Fibroblast of lung (primary cell): ENCODE data around the gene CFH. TPM values are rescaled to one million over a fixed set of nuclear protein-coding genes. Genes with fewer than 3 reads are reported as not detected.

Source experiments
- DNase-seq, 2 donors: peaks; one replicate each; pipeline versions ENCODE4 v3.0.0 to v3.0.0-alpha.2; 2010; ENCODE audit warnings: low read depth in 2 of 2
- H2AFZ ChIP-seq: 2 replicates; pipeline ENCODE4 v1.5.1; 2012; ENCODE audit warnings: low read length, control low read depth, inconsistent platforms
- H3K27ac ChIP-seq: 2 replicates; pipeline ENCODE4 v1.5.1; 2011; ENCODE audit warnings: low read length, control low read depth; ENCODE audit not compliant: insufficient read depth
- H3K27me3 ChIP-seq: 2 replicates; pipeline ENCODE4 v1.5.1; 2011; ENCODE audit warnings: mild to moderate bottlenecking, low read length; ENCODE audit not compliant: control insufficient read depth, insufficient read depth
- H3K36me3 ChIP-seq: 2 replicates; pipeline ENCODE4 v1.5.1; 2011; ENCODE audit warnings: low read length; ENCODE audit not compliant: control insufficient read depth, insufficient read depth
- H3K4me1 ChIP-seq: 2 replicates; pipeline ENCODE4 v1.5.1; 2011; ENCODE audit warnings: low read length; ENCODE audit not compliant: control insufficient read depth, insufficient read depth; ENCODE audit errors: extremely low read depth
- H3K4me2 ChIP-seq: 2 replicates; pipeline ENCODE4 v1.5.1; 2011; ENCODE audit warnings: low read length, control low read depth; ENCODE audit not compliant: insufficient read depth; ENCODE audit errors: extremely low read depth
- H3K4me3 ChIP-seq, 4 experiments: fragments of 200-600 bp in 1 of 4; sonication (generic) in 1 of 4; replicated peaks in 1 of 4; 2 replicates each; pipeline ENCODE4 v1.5.1; 2011 to 2016; ENCODE audit warnings: low read length in 4 of 4, low read depth in 3 of 4, mild to moderate bottlenecking in 3 of 4, control low read depth in 2 of 4, inconsistent platforms in 1 of 4, mixed read lengths in 1 of 4; ENCODE audit not compliant: insufficient read depth in 1 of 4; ENCODE audit errors: control extremely low read depth in 1 of 4
- H3K79me2 ChIP-seq: 2 replicates; pipeline ENCODE4 v1.5.1; 2012; ENCODE audit warnings: mild to moderate bottlenecking, low read length, inconsistent platforms; ENCODE audit not compliant: control insufficient read depth, insufficient read depth
- H3K9ac ChIP-seq: 2 replicates; pipeline ENCODE4 v1.5.1; 2011; ENCODE audit warnings: mild to moderate bottlenecking, low read length, control low read depth; ENCODE audit not compliant: insufficient read depth
- H3K9me3 ChIP-seq: 2 replicates; pipeline ENCODE4 v1.5.1; 2012; ENCODE audit warnings: low read depth, low read length; ENCODE audit not compliant: control insufficient read depth, insufficient read depth
- H4K20me1 ChIP-seq: 2 replicates; pipeline ENCODE4 v1.5.1; 2011; ENCODE audit warnings: low read length; ENCODE audit not compliant: control insufficient read depth, insufficient read depth; ENCODE audit errors: extremely low read depth
- CTCF ChIP-seq, 2 donors: IDR thresholded peaks in 1 of 2; conservative IDR thresholded peaks in 1 of 2; 1 replicate in 1 of 2; 2 replicates in 1 of 2; pipeline ENCODE4 v1.5.1; 2011 to 2012; ENCODE audit warnings: low read length in 2 of 2, control low read depth in 1 of 2, inconsistent platforms in 1 of 2, low read depth in 1 of 2, mild to moderate bottlenecking in 1 of 2
- EZH2 ChIP-seq: IDR thresholded peaks from 2 replicates; pipeline ENCODE4 v1.5.1; 2012; ENCODE audit warnings: low read length, control low read depth, mild to moderate bottlenecking; ENCODE audit errors: missing control alignments
- polyA plus RNA-seq, 2 donors: library from polyadenylated mRNA; depleted of rRNA in 1 of 2; stranded (reverse) in 1 of 2; unstranded in 1 of 2; fragments of >200 nt; gene quantifications; 2 replicates each; pipeline ENCODE4 v1.2.1, GENCODE V29; 2011 to 2012; ENCODE audit warnings: missing spikeins in 1 of 2
- total RNA-seq: library from RNA; depleted of rRNA; stranded (reverse); fragments of >200 nt; gene quantifications from 2 replicates; pipeline ENCODE4 v1.2.1, GENCODE V29; 2014

CFH gene
- total and polyA plus RNA-seq, 2 donors (not counting 1 experiment from before 2014, with no cell fraction given), result 83.0 to 237 TPM

GRCh38 chr1:196733091-196733970 lies 81.5 kb downstream of the CFH start:
- no peak overlapping the region for H3K9ac ChIP-seq
- TF ChIP-seq EZH2 (no peak), CTCF (conservative IDR thresholded peaks at IDR 0.05 in 1 of 2, IDR thresholded peaks at IDR 0.05 in 1 of 2; ENCODE audit: low read depth in 1 of 2, low read length in 2 of 2) (no peak)
- peak in 1 of 2 donors; percentile 14 for DNase-seq
- no peaks in the 10 kb centered on the region for H3K4me1 ChIP-seq
- H3K27me3 ChIP-seq, result no peaks in the 10 kb centered on the region
- no peaks in the 10 kb centered on the region for H3K9me3 ChIP-seq
- H4K20me1 ChIP-seq, result no peaks in the 10 kb centered on the region
- no peak overlapping the region for H2AFZ ChIP-seq
- no peak overlapping the region for H3K4me3 ChIP-seq
- no peaks in the 10 kb centered on the region for H3K79me2 ChIP-seq
- H3K36me3 ChIP-seq, result no peaks in the 10 kb centered on the region
- H3K27ac ChIP-seq, result no peak overlapping the region
- no peak overlapping the region for H3K4me2 ChIP-seq

- no peak for DNase-seq
- Histone ChIP-seq H3K4me1 (no peaks in the 10 kb centered on the region), H3K9me3 (no peaks in the 10 kb centered on the region), H3K27me3 (no peaks in the 10 kb centered on the region), H3K4me3 (no peak overlapping the region), H3K4me2 (no peak overlapping the region), H3K9ac (no peak overlapping the region), H2AFZ (no peak overlapping the region), H3K36me3 (no peaks in the 10 kb centered on the region), H3K79me2 (no peaks in the 10 kb centered on the region), H4K20me1 (no peaks in the 10 kb centered on the region), H3K27ac (no peak overlapping the region)
- TF ChIP-seq CTCF (conservative IDR thresholded peaks at IDR 0.05 in 1 of 2, IDR thresholded peaks at IDR 0.05 in 1 of 2; ENCODE audit: low read depth in 1 of 2, low read length in 2 of 2) (no peak), EZH2 (no peak)
These were observed 82.2 kb downstream of the CFH start for GRCh38 chr1:196734006-196734405.

- no peaks in the 10 kb centered on the region for H4K20me1 ChIP-seq
- TF ChIP-seq CTCF (conservative IDR thresholded peaks at IDR 0.05 in 1 of 2, IDR thresholded peaks at IDR 0.05 in 1 of 2; ENCODE audit: low read depth in 1 of 2, low read length in 2 of 2), result no peak
- TF ChIP-seq EZH2, result no peak
- H3K27me3 ChIP-seq, result no peaks in the 10 kb centered on the region
- H3K4me3 ChIP-seq, result no peak overlapping the region
- H3K9me3 ChIP-seq, result no peaks in the 10 kb centered on the region
- DNase-seq, result no peak
- no peaks in the 10 kb centered on the region for H3K36me3 ChIP-seq
- no peaks in the 10 kb centered on the region for H3K79me2 ChIP-seq
- no peak overlapping the region for H3K27ac ChIP-seq
- H3K4me2 ChIP-seq, result no peak overlapping the region
- no peaks in the 10 kb centered on the region for H3K4me1 ChIP-seq
- no peak overlapping the region for H2AFZ ChIP-seq
- H3K9ac ChIP-seq, result no peak overlapping the region
These were observed 82.6 kb downstream of the CFH start for GRCh38 chr1:196734460-196734859.
